SKM-1 treated with dmso at 0.1 percent for 144 hours (cell line): ENCODE data around the gene RAX2.
"Not testable (repeated sequence)": the region's sequence is repeated elsewhere in the genome, so short reads cannot be mapped to it uniquely, and the experiment has no call there.

Source experiments
- DNase-seq: peaks from one replicate; lab custom pipeline; 2025; ENCODE audit not compliant: unreplicated experiment; lab: John Stamatoyannopoulos, UW

The RAX2 gene

GRCh38 chr19:3778899-3779723 is 7.1 kb upstream of the RAX2 start:
- DNase-seq, result no peak

GRCh38 chr19:3778104-3778867 is 6.3 kb upstream of the RAX2 start:
- no peak for DNase-seq

GRCh38 chr19:3776479-3777040 is 4.5 kb upstream of the RAX2 start:
- DNase-seq, result no peak

- DNase-seq, result no peak
Observed at GRCh38 chr19:3775831-3776230, 3.8 kb upstream of the RAX2 start.

- DNase-seq, result no peak
Observed at GRCh38 chr19:3775374-3775711, 3.3 kb upstream of the RAX2 start.

GRCh38 chr19:3774621-3775373 is 2.8 kb upstream of the RAX2 start:
- no peak for DNase-seq

- no peak for DNase-seq
Observed at GRCh38 chr19:3773814-3774515, 1.9 kb upstream of the RAX2 start.

- DNase-seq, result no peak
Observed at GRCh38 chr19:3771000-3771905, 775 bp downstream of the RAX2 start.

GRCh38 chr19:3770136-3770999 is 1.7 kb downstream of the RAX2 start:
- no peak for DNase-seq

GRCh38 chr19:3769494-3769893 is 2.5 kb downstream of the RAX2 start:
- DNase-seq, result no peak

GRCh38 chr19:3768748-3769099 is 3.3 kb downstream of the RAX2 start:
- DNase-seq, result no peak

GRCh38 chr19:3768015-3768747 is 3.8 kb downstream of the RAX2 start:
- no peak for DNase-seq

GRCh38 chr19:3767050-3767449 is 5.0 kb downstream of the RAX2 start:
- no peak for DNase-seq

- DNase-seq, result no peak
Observed at GRCh38 chr19:3766520-3766919, 5.5 kb downstream of the RAX2 start.

- DNase-seq, result not testable (repeated sequence)
Observed at GRCh38 chr19:3765757-3766156, 6.3 kb downstream of the RAX2 start.

GRCh38 chr19:3765121-3765520 is 6.9 kb downstream of the RAX2 start:
- DNase-seq, result no peak

GRCh38 chr19:3762501-3763459 is 9.2 kb downstream of the RAX2 start, which contains the start of gene MRPL54:
Gene MRPL54 (plus strand): TSS chr19:3762682. CDS start chr19:3762701, 19 bp downstream.
- DNase-seq, result peak; percentile 99
